ENCODE data around the gene MAJIN.

DNA sequence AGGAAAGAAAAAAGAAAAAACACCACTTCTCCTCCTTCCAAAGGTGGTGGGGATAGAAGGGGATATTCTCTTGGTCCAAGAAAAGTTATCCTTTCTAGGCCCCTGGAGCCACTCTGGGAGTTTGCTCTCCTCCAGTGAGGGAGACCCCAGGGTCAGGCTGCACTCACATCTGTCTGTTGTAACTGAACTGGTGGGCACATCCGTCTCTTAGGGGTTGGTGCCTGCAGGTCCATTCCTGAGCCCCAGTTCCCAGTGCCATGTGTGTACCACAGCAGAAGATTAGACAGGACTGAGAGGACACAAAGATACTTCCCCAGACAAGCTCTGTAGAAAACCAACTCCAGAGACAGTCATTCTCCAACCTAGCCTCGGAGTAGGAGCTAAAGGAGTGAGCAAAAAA, 51.8 kb downstream of the MAJIN start:
- TF ChIP-seq ZC3H10 (CRISPR knock-in tag; IDR thresholded peaks at IDR 0.05) (no peak), ZNF8 (CRISPR knock-in tag; IDR thresholded peaks at IDR 0.05) (no peak), GLIS3 (CRISPR knock-in tag; IDR thresholded peaks at IDR 0.05) (no peak), CSRNP3 (CRISPR knock-in tag; IDR thresholded peaks at IDR 0.05) (no peak), ZNF70 (CRISPR knock-in tag; IDR thresholded peaks at IDR 0.05) (no peak), CREB5 (CRISPR knock-in tag; IDR thresholded peaks at IDR 0.05; ENCODE audit: low read depth) (no peak), ZFP30 (CRISPR knock-in tag; IDR thresholded peaks at IDR 0.05) (no peak), ISL1 (CRISPR knock-in tag; IDR thresholded peaks at IDR 0.05) (no peak), POU6F1 (CRISPR knock-in tag; IDR thresholded peaks at IDR 0.05; ENCODE audit: borderline replicate concordance, low read depth) (no peak), ZNF565 (CRISPR knock-in tag; conservative IDR thresholded peaks at IDR 0.05; ENCODE audit: low read depth) (no peak), CSDC2 (CRISPR knock-in tag; IDR thresholded peaks at IDR 0.05) (no peak), PPARA (CRISPR knock-in tag; IDR thresholded peaks at IDR 0.05; ENCODE audit: borderline replicate concordance) (no peak), TOX (CRISPR knock-in tag; IDR thresholded peaks at IDR 0.05; ENCODE audit: borderline replicate concordance) (no peak)
- TF ChIP-seq, protein P1, sequence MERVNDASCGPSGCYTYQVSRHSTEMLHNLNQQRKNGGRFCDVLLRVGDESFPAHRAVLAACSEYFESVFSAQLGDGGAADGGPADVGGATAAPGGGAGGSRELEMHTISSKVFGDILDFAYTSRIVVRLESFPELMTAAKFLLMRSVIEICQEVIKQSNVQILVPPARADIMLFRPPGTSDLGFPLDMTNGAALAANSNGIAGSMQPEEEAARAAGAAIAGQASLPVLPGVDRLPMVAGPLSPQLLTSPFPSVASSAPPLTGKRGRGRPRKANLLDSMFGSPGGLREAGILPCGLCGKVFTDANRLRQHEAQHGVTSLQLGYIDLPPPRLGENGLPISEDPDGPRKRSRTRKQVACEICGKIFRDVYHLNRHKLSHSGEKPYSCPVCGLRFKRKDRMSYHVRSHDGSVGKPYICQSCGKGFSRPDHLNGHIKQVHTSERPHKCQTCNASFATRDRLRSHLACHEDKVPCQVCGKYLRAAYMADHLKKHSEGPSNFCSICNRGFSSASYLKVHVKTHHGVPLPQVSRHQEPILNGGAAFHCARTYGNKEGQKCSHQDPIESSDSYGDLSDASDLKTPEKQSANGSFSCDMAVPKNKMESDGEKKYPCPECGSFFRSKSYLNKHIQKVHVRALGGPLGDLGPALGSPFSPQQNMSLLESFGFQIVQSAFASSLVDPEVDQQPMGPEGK (CRISPR knock-in tag; IDR thresholded peaks at IDR 0.05; ENCODE audit: borderline replicate concordance) = no peak
